ENCODE data around the gene CIC.
"Not testable (repeated sequence)": the region's sequence is repeated elsewhere in the genome, so short reads cannot be mapped to it uniquely, and the experiment has no call there.

CIC gene

DNA sequence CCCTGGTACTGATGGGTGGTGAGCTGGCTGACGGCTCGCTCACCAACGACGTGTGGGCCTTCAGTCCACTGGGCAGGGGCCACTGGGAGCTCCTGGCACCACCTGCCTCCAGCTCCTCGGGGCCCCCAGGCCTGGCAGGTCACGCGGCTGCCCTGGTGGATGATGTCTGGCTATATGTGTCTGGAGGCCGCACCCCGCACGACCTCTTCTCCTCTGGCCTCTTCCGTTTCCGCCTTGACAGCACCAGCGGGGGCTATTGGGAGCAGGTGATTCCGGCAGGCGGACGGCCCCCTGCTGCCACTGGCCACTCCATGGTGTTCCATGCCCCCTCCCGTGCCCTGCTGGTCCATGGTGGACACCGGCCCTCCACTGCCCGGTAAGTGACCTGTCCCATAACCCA is 66.9 kb downstream of the CIC start:
- no peak for DNase-seq

DNA sequence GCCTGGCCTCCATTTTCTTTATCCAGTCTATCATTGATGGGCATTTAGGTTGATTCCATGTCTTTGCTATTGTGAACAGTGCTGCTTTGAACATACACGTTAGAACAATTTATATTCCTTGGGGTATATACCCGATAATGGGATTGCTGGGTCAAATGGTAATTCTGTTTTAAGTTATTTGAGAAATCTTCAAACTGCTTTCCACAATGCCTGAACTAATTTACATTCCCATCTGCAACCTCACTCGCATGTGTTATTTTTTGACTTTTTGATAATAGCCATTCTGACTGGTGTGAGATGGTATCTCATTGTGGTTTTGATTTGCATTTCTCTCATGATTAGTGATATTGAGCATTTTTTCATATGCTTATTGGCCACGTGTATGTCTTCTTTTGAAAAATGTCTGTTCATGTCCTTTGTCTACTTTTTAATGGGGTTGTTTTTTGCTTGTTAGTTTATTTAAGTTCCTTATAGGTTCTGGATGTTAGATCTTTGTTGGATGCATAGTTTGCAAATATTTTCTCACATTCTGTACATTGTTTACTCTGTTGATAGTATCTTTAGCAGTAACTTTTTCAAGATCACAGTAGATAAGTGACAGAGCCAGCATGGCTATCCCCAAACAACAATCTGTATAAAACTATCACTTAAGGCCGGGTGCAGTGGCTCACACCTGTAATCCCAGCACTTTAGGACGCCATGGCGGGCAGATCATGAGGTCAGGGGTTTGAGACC is 70.2 kb downstream of the CIC start:
- not testable (repeated sequence) for DNase-seq

DNA sequence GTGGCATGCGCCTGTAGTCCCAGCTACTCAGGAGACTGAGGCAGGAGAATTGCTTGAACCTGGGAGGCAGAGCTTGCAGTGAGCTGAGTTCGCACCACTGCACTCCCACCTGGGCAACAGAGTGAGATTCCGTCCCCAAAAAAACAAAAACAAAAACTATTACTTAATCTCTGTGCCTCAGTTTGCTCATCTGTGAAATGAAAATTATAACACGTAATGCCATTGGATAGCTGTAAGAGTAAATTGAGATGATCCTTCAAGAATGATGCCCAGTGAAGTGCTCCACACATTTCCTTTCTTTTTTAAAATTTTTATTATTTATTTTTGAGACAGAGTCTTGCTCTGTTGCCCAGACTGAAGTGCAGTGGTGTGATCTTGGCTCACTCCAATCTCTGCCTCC is 70.9 kb downstream of the CIC start:
- not testable (repeated sequence) for DNase-seq

DNA sequence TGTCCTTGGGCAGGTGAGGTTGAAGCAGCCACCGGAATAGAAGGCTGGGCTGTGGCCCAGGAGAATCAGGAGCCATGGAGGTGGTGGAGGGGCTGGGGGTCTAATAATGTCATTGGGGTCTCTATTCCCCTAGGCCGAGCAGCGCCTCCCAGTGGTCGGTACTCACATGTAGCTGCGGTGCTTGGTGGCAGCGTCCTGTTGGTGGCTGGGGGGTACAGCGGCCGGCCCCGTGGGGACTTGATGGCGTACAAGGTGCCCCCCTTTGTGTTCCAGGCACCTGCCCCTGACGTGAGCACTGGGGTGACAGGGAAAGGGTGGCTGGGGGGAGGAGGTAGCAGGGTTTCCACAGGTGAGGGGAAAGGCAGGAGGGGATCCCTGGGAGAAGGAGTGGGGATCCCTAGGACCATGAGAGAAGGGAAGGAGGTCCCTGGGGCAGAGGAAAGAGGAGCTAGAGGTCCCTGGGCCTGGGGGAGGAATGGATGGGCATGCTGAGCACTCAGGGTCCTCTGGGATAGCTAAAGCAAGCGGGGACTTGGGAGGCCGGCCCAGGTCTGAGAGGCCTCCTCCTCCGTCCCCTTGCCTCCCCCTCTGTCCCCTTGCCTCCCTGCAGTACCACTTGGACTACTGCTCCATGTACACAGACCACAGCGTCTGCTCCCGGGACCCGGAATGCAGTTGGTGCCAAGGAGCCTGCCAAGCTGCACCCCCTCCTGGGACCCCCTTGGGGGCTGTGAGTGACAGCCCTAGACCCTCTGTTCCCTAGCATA is 74.5 kb downstream of the CIC start:
- DNase-seq = no peak

DNA sequence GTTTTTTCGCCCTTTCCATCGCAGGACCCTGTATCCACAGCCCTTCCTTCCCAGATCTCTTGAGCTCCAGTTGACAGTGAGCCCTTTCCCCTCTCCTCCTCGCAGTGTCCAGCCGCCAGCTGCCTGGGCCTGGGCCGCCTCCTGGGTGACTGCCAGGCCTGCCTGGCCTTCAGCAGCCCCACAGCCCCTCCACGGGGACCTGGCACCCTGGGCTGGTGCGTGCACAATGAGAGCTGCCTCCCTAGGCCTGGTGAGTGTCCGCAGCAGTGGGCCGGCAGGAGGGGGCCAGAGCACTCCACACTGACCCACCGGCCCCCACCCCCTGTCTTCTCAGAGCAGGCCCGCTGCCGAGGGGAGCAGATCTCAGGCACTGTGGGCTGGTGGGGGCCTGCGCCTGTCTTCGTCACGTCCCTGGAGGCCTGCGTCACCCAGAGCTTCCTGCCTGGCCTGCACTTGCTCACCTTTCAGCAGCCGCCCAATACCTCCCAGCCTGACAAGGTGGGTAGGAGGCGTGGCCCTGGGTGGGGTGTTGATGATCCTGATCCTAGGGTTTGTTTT is 75.4 kb downstream of the CIC start:
- no peak for DNase-seq
